ENCODE measurements around the gene KRTAP12-1. TPM values are rescaled to one million over a fixed set of nuclear protein-coding genes. Genes with fewer than 3 reads are reported as not detected.

KRTAP12-1 gene
- polyA plus RNA-seq, 3 donors, result not detected

DNA sequence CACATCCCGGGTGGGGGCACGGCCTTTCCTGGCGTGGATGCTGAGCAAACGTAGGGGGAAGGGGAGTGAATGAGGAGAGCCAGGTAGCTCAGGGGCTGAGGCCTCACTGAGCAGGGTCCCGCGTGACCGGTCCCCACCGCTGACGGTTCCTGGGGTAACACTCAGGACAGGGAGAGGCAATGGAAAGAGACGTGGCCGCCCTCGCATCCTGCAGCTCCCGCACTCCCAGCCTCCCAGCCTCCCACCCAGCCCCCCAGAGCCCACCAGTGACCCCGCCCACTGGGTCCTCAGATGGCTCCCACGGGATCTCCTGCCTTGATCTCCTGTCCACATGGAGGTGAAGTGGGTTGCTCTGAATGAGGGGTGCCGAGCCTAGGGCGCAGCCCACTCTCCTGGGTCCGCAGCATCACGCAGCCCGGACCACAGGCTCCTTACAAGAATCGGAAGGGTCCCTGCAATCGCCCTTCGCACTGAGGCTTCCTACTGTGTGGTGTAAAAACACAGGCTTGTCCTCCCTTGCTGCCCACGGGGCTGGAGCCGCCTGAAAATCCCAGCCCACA lies 27.0 kb upstream of the KRTAP12-1 start:
- intact Hi-C loops (cut with micrococcal nuclease), result no loop called here
- no peak overlapping the region for H3K27ac Mint-ChIP-seq
- H3K9me3 Mint-ChIP-seq, result peaks cover 8 to 48% (median 23%) of the 10 kb centered on the region in 7 donors
- no peak overlapping the region for H3K4me3 ChIP-seq (replicated peaks in 1 of 3; ENCODE audit: low read depth in 2 of 3, low read length in 3 of 3)
- H3K79me2 ChIP-seq (ENCODE audit: insufficient read depth, low read length), result no peaks in the 10 kb centered on the region
- no peak overlapping the region for H2AFZ ChIP-seq (ENCODE audit: insufficient read depth, low read depth, low read length, poor library complexity, severe bottlenecking)
- no peak for DNase-seq
- peaks cover 7 to 50% of the 10 kb centered on the region in 2 donors for H3K9me3 ChIP-seq (replicated peaks in 1 of 2; ENCODE audit: control insufficient read depth in 1 of 2, insufficient read depth in 1 of 2, low read length in 2 of 2)
- H3K36me3 ChIP-seq (replicated peaks in 1 of 2; ENCODE audit: control insufficient read depth in 1 of 2, insufficient read depth in 2 of 2, low read length in 2 of 2), result no peaks in the 10 kb centered on the region
- H3K4me1 Mint-ChIP-seq, result peaks cover 1% of the 10 kb centered on the region
- H3K4me1 ChIP-seq (ENCODE audit: control insufficient read depth in 1 of 2, insufficient read depth in 2 of 2, low read length in 2 of 2), result no peaks in the 10 kb centered on the region
- H3K27ac ChIP-seq (ENCODE audit: low read depth in 1 of 2, low read length in 2 of 2), result no peak overlapping the region
- H4K20me1 ChIP-seq (ENCODE audit: insufficient read depth, low read length), result no peaks in the 10 kb centered on the region
- TF ChIP-seq, protein P1, sequence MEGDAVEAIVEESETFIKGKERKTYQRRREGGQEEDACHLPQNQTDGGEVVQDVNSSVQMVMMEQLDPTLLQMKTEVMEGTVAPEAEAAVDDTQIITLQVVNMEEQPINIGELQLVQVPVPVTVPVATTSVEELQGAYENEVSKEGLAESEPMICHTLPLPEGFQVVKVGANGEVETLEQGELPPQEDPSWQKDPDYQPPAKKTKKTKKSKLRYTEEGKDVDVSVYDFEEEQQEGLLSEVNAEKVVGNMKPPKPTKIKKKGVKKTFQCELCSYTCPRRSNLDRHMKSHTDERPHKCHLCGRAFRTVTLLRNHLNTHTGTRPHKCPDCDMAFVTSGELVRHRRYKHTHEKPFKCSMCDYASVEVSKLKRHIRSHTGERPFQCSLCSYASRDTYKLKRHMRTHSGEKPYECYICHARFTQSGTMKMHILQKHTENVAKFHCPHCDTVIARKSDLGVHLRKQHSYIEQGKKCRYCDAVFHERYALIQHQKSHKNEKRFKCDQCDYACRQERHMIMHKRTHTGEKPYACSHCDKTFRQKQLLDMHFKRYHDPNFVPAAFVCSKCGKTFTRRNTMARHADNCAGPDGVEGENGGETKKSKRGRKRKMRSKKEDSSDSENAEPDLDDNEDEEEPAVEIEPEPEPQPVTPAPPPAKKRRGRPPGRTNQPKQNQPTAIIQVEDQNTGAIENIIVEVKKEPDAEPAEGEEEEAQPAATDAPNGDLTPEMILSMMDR (IDR thresholded peaks at IDR 0.05), result no peak
- 5% methylated on average over 18 of the region's 25 CpGs for WGBS (ENCODE audit: insufficient coverage)
- H3K27me3 ChIP-seq (ENCODE audit: control insufficient read depth in 2 of 2, insufficient read depth in 2 of 2, low read length in 2 of 2), result peaks cover 69 to 92% of the 10 kb centered on the region in 2 donors
- H3K27me3 Mint-ChIP-seq (ENCODE audit: low read depth in 3 of 3), result peaks cover 94 to 100% (median 98%) of the 10 kb centered on the region in 3 donors
- H3K36me3 Mint-ChIP-seq, result peaks cover 0 to 12% of the 10 kb centered on the region in 2 donors
- no peak overlapping the region for H3K9ac ChIP-seq (ENCODE audit: insufficient read depth, low read length, poor library complexity, severe bottlenecking)
- no peak overlapping the region for H3K4me2 ChIP-seq (replicated peaks; ENCODE audit: extremely low read depth, low read length, poor library complexity, severe bottlenecking)
- peak overlapping the region in 1 of 2 donors; percentile 80 for H3K4me3 Mint-ChIP-seq

DNA sequence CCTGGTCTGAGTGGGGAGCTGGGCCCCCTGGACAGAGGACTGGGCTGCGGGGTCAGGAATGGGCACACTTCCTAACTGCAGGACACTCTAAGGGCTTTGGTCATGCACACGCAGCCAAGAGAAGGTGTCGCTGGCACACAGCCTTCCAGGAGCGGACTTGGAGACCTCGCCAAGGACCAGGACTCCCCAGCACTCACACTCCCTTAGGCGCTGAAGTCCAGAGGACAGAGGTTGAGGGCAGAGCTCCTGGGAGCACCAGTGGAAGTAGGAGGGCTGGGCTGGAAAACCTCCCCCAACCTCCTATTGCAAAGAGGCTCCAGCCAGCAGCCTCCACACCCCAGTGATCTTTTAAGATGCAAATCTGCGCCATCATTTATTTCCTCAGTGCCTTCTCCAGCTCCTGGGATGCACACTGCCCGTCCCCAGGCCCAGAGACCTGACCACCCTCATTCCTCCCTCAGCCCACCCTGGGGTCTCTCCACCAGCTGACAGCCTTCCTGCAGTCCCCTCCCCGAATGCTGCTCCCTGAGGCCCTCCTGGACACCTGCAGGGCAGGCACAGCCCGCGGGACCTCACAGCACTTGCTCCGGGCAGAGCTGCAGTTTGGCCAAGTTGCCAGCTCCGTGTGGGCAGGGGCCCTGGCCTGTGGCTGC lies 26.4 kb upstream of the KRTAP12-1 start:
- intact Hi-C loops (cut with micrococcal nuclease), result no loop called here
- H3K4me3 Mint-ChIP-seq, result peak overlapping the region in 1 of 2 donors; percentile 80
- H3K27me3 ChIP-seq (ENCODE audit: control insufficient read depth in 2 of 2, insufficient read depth in 2 of 2, low read length in 2 of 2), result peaks cover 65 to 92% of the 10 kb centered on the region in 2 donors
- H3K4me2 ChIP-seq (replicated peaks; ENCODE audit: extremely low read depth, low read length, poor library complexity, severe bottlenecking), result no peak overlapping the region
- peaks cover 7 to 44% of the 10 kb centered on the region in 2 donors for H3K9me3 ChIP-seq (replicated peaks in 1 of 2; ENCODE audit: control insufficient read depth in 1 of 2, insufficient read depth in 1 of 2, low read length in 2 of 2)
- no peaks in the 10 kb centered on the region for H3K4me1 ChIP-seq (ENCODE audit: control insufficient read depth in 1 of 2, insufficient read depth in 2 of 2, low read length in 2 of 2)
- no peak overlapping the region for H2AFZ ChIP-seq (ENCODE audit: insufficient read depth, low read depth, low read length, poor library complexity, severe bottlenecking)
- no peaks in the 10 kb centered on the region for H3K36me3 ChIP-seq (replicated peaks in 1 of 2; ENCODE audit: control insufficient read depth in 1 of 2, insufficient read depth in 2 of 2, low read length in 2 of 2)
- no peak overlapping the region for H3K4me3 ChIP-seq (replicated peaks in 1 of 3; ENCODE audit: low read depth in 2 of 3, low read length in 3 of 3)
- H3K9me3 Mint-ChIP-seq, result peaks cover 8 to 47% (median 23%) of the 10 kb centered on the region in 7 donors
- H3K27ac ChIP-seq (ENCODE audit: low read depth in 1 of 2, low read length in 2 of 2), result no peak overlapping the region
- H3K36me3 Mint-ChIP-seq, result peaks cover 0 to 12% of the 10 kb centered on the region in 2 donors
- 1% methylated on average over 7 of the region's 13 CpGs for WGBS (ENCODE audit: insufficient coverage)
- no peak for DNase-seq
- peaks cover 88 to 100% (median 96%) of the 10 kb centered on the region in 3 donors for H3K27me3 Mint-ChIP-seq (ENCODE audit: low read depth in 3 of 3)
- H3K4me1 Mint-ChIP-seq, result peaks cover 1% of the 10 kb centered on the region
- H3K27ac Mint-ChIP-seq, result no peak overlapping the region
- TF ChIP-seq, protein P1 (IDR thresholded peaks at IDR 0.05), result no peak
- no peaks in the 10 kb centered on the region for H4K20me1 ChIP-seq (ENCODE audit: insufficient read depth, low read length)
- no peak overlapping the region for H3K9ac ChIP-seq (ENCODE audit: insufficient read depth, low read length, poor library complexity, severe bottlenecking)
- no peaks in the 10 kb centered on the region for H3K79me2 ChIP-seq (ENCODE audit: insufficient read depth, low read length)

Measured in CD14-positive monocyte (primary cell).